GM10266 (cell line): Measurements from ENCODE around the gene CELA3A.
A peak's percentile ranks its signal among the peaks of the same experiment; 100 is the strongest.
"Not testable (repeated sequence)": the region's sequence is repeated elsewhere in the genome, so short reads cannot be mapped to it uniquely, and the experiment has no call there.

Experiments used
- DNase-seq: peaks from one replicate; pipeline ENCODE4 v3.0.0; 2012; ENCODE audit errors: extremely low spot score
- TF ChIP-seq, protein P1 (sequence below): IDR thresholded peaks from 2 replicates; pipeline ENCODE4 v1.5.1; 2012; ENCODE audit warnings: mild to moderate bottlenecking, low read depth; ENCODE audit not compliant: control insufficient read depth, insufficient read depth; ENCODE audit errors: missing control alignments

The CELA3A gene

DNA sequence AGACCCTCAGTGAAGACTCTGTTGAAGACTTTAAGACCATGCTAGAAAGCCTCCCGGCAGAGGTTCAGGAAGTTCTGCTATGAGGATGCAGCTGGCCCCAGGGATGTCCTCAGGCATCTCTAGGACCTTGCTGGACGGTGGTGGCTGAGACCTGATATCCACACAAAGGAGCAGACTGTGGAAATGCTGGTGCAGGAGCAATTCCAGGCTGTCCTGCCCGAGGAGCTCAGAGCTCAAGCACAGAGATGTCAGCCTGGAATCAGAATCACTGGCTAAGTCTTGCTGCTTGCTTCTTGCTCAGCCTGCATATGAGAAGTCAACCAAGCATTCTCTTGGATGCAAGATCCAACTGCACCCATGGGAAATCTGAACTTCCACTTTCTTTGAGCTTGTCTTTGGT is 29.0 kb downstream of the CELA3A start:
- TF ChIP-seq, protein P1, sequence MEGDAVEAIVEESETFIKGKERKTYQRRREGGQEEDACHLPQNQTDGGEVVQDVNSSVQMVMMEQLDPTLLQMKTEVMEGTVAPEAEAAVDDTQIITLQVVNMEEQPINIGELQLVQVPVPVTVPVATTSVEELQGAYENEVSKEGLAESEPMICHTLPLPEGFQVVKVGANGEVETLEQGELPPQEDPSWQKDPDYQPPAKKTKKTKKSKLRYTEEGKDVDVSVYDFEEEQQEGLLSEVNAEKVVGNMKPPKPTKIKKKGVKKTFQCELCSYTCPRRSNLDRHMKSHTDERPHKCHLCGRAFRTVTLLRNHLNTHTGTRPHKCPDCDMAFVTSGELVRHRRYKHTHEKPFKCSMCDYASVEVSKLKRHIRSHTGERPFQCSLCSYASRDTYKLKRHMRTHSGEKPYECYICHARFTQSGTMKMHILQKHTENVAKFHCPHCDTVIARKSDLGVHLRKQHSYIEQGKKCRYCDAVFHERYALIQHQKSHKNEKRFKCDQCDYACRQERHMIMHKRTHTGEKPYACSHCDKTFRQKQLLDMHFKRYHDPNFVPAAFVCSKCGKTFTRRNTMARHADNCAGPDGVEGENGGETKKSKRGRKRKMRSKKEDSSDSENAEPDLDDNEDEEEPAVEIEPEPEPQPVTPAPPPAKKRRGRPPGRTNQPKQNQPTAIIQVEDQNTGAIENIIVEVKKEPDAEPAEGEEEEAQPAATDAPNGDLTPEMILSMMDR: no peak
- DNase-seq: no peak

DNA sequence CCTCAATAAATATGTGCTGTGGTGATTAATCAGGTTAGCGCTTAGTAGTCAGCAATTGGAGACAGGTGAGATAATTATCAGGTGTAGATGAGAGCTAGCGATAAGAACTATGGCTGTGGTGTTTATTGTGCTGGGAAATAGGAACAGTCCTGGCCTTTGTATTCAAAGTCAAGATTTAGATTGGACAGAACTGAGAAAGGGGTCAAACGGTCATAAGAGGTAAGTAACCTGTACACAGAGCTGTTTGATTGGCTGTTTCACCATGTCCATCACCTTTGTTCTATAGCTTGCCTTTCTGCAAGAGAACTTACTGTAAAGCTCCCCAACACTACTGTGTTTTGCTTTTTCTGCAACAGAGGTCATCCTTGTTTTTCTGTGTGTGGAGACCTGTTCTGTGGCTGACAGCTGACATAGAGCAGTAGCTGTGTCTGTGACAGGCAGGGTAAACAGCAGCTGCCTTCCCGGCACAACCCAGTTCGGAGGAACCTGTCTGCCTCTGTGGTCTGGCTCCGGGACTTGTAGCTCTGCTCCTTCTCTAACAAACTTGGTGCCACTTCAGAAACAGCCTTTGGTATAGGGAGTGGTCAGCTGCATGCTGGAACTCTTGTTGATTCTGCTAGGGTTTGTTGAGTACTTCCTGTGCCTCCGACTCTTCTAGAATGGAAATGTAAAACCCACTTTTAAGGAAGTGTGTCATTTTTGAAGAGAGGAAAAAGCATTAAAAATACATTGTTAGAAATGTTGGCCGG is 29.9 kb downstream of the CELA3A start:
- DNase-seq: no peak

DNA sequence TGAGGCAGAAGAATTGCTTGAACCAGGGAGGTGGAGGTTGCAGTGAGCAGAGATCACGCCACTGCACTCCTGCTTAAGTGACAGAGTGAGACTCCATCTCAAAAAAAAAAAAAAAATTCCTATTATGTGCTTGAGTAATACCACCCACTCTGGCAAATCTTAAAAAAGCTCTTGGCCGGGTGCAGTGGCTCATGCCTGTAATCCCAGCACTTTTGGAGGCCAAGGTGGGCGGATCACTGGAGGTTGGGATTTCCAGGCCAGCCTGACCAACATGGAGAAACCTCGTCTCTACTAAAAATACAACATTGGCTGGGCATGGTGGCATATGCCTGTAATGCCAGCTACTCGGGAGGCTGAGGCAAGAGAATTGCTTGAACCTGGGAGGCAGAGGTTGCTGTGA is 33.4 kb downstream of the CELA3A start:
- not testable (repeated sequence) for DNase-seq

More for the DNA sequence above, 29.9 kb downstream of the CELA3A start:
- TF ChIP-seq, protein P1: no peak

DNA sequence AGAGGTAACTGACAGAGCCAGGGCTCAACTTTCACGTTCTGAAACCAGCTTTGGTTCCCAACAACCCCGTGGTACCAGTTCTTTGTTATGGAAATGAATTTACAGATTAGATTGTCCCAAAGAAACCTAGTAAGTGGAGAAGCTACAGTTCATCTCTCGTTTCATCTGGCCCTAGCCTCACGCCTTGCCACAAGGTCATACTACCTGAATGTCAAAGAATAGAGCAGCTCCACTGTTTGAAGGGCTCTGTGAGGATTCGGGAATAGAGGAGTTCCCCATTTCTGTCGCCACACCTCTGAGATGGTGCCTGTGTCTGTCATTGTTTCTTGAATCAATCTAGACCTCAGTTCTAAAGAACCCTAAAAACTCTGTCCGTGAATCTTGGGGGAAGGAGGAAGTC is 36.1 kb downstream of the CELA3A start:
- TF ChIP-seq, protein P1: no peak
- DNase-seq: no peak

DNA sequence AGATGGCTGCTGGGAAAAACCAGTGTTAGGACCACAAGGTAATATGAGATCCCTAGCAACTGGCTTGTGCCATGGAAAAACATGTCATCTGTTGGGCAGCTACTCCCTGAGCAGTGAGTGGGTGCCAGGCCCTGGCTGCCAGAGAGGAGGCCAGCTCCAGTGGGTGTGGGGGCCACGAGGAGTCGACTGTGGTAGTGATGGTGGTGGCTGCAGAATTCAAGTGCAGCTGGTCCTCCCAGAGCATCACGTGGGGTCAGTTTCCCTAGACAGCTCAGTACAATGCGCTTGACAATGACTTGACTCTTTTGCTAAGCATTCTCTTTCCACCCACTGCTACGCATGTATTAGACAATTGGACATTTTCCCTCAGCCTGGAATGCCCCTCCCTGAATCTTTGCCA is 36.6 kb downstream of the CELA3A start:
- DNase-seq: no peak
- TF ChIP-seq, protein P1: no peak

DNA sequence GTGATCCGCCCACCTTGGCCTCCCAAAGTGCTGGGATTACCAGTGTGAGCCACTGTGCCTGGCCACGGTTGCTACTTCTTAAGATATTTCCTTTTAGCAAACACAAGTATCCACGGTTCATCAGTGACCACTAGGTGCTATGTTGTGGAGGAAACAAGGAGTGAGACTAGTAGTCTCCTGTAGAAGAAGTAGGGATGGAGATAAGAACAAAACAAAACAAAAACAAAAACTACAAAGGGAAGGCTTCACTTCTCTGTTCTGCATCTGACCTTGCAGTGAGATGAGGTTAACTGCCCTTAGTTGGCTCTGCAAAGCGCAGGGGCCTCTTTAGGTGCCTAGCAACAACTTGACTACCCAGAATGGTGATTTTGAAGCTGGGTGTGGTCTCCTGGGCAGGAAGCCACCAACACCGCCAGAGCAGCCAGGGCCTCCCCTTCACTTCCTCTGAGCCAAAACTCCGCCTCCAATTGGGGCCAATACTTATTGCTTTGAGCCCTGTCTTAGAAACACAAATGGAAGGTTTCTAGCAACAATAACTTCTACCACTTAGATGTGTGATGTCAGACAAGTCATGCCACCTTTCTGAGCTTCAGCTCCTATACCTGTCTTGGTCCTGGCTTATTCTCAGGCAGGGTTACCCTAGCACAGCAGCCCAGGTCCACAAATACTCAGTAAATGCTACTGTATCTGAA is 38.3 kb downstream of the CELA3A start:
- peak; percentile 77 for DNase-seq
- TF ChIP-seq, protein P1: peak; percentile 19

DNA sequence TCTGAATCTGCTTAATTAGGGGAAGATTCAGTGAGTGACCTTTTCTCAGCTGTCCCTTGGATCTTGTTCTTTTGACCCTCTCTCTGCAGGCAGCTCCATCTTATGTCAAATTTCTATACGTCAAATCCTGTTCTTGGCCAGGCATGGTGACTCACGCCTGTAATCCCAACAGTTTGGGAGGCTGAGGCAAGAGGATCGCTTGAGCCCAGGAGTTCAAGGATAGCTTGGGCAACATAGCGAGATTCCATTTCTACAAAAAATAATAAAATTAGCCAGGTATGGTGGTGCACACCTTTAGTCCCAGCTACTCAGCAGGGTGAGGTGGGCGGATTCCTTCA is 38.8 kb downstream of the CELA3A start:
- DNase-seq: no peak
- TF ChIP-seq, protein P1: no peak
